HG03045 (cell line): Measurements from ENCODE around the gene ATRX.
"Not testable (repeated sequence)": the region's sequence is repeated elsewhere in the genome, so short reads cannot be mapped to it uniquely, and the experiment has no call there.

Source experiments
- ATAC-seq: cut with Tn5 transposase; IDR thresholded peaks from one replicate; pipeline ENCODE4 v1.9.1; 2021; ENCODE audit warnings: mild to moderate bottlenecking, moderate library complexity; ENCODE audit not compliant: unreplicated experiment

Gene ATRX

GRCh38 chrX:77500164-77500563, 285.9 kb downstream of the ATRX start:
- ATAC-seq: not testable (repeated sequence)

GRCh38 chrX:77493677-77494553, 292.1 kb downstream of the ATRX start:
- no peak for ATAC-seq

GRCh38 chrX:77484045-77484444, 302.0 kb downstream of the ATRX start:
- ATAC-seq: no peak

GRCh38 chrX:77455437-77455836, 330.6 kb downstream of the ATRX start:
- ATAC-seq: no peak
